Stimulated activated CD8-positive, alpha-beta memory T cell treated with anti-CD3 and anti-CD28 coated beads, Interleukin-15, amount 100 ng/mL, for 4 hours (primary cell): Measurements from ENCODE around the gene ACTBL2.

Experiments
- DNase-seq, 2 donors: peaks; one replicate each; pipeline ENCODE4 v3.0.0-alpha.2; 2020; ENCODE audit warnings: low read depth in 2 of 2

Gene ACTBL2

GRCh38 chr5:57448751-57449150, 33.9 kb downstream of the ACTBL2 start:
- no peak for DNase-seq

- no peak for DNase-seq
Measured at GRCh38 chr5:57448287-57448686, 34.3 kb downstream of the ACTBL2 start.

GRCh38 chr5:57447658-57448057, 35.0 kb downstream of the ACTBL2 start:
- DNase-seq, result no peak

GRCh38 chr5:57446966-57447365, 35.6 kb downstream of the ACTBL2 start:
- no peak for DNase-seq

- no peak for DNase-seq
Measured at GRCh38 chr5:57445705-57446037, 36.9 kb downstream of the ACTBL2 start.

- no peak for DNase-seq
Measured at GRCh38 chr5:57445006-57445704, 37.5 kb downstream of the ACTBL2 start.

- no peak for DNase-seq
Measured at GRCh38 chr5:57442080-57442839, 40.4 kb downstream of the ACTBL2 start.

GRCh38 chr5:57441557-57441956, 41.1 kb downstream of the ACTBL2 start:
- DNase-seq, result no peak

- no peak for DNase-seq
Measured at GRCh38 chr5:57439601-57440000, 43.0 kb downstream of the ACTBL2 start.

GRCh38 chr5:57437976-57438805, 44.4 kb downstream of the ACTBL2 start:
- DNase-seq, result no peak

- no peak for DNase-seq
Measured at GRCh38 chr5:57436586-57436985, 46.0 kb downstream of the ACTBL2 start.

- DNase-seq, result no peak
Measured at GRCh38 chr5:57435701-57436134, 46.9 kb downstream of the ACTBL2 start.

GRCh38 chr5:57434683-57435082, 47.9 kb downstream of the ACTBL2 start:
- DNase-seq, result no peak

GRCh38 chr5:57434227-57434640, 48.4 kb downstream of the ACTBL2 start:
- DNase-seq, result no peak

- DNase-seq, result no peak
Measured at GRCh38 chr5:57432876-57433275, 49.7 kb downstream of the ACTBL2 start.

GRCh38 chr5:57431759-57432158, 50.9 kb downstream of the ACTBL2 start:
- no peak for DNase-seq
